NCI-H82 treated with DMSO at 0.1 percent for 48 hours (cell line): Measurements from ENCODE around the gene CADM1.

ENCODE experiments used
- DNase-seq: peaks from one replicate; lab custom pipeline; 2025; ENCODE audit not compliant: unreplicated experiment; lab: John Stamatoyannopoulos, UW

CADM1 gene

DNA sequence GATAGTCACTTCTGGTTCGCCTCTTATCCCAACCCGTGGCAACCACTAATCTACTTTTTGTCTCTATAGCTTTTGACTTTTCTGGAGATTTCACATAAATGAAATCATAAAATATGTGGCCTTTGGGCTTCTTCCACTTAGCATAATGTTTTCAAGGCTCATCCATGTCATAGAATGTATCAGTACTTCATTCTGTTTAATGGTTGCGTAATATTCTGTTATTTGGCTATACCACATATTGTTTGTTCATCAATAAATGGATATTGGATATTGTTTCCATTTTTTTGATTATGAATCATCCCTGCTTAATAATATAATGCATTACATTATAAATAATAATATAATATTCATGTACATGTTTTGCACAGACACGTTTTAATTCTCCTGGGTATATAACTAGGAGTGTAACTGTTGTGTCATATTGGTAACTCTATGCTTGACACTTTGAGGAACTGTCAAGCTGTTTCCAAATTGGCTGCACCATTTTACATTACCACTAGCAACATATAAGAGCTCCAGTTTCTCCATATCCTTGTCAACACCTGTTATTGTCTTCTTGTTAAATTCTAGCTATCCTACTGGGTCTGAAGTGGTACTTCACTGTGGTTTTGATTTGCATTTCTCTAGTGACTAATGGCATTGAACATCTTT is 181.5 kb downstream of the CADM1 start:
- no peak for DNase-seq

DNA sequence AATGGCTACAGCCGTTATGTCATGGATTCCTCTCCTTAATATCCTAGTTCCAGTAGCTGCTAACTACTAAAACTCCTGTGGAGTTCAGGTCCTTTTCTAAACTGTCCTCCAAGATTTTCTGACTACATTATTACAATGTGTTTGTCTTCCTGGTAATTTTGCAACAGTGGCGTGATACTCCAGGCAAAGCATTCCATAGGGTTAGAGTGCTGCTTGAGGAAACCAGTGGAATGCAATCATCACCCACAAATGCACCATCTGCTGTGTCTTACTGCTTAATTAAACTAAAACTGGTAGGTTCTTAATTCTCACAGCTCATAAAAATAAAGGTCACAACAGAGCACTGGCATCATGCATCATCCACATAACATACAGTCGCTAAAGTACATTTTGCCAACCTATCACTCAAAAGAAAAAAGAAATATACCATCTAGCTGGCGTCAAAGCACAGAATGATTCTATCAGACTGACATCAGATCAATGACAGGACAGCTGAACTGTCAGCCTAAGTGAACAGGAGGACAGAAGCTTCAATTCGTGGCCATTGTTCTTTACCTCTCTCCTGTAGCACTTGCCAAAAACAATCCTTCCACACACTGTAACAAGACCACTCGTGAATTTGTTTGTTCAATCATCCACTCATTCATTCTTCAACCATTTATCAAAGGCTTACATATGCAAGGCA is 182.5 kb downstream of the CADM1 start:
- no peak for DNase-seq

DNA sequence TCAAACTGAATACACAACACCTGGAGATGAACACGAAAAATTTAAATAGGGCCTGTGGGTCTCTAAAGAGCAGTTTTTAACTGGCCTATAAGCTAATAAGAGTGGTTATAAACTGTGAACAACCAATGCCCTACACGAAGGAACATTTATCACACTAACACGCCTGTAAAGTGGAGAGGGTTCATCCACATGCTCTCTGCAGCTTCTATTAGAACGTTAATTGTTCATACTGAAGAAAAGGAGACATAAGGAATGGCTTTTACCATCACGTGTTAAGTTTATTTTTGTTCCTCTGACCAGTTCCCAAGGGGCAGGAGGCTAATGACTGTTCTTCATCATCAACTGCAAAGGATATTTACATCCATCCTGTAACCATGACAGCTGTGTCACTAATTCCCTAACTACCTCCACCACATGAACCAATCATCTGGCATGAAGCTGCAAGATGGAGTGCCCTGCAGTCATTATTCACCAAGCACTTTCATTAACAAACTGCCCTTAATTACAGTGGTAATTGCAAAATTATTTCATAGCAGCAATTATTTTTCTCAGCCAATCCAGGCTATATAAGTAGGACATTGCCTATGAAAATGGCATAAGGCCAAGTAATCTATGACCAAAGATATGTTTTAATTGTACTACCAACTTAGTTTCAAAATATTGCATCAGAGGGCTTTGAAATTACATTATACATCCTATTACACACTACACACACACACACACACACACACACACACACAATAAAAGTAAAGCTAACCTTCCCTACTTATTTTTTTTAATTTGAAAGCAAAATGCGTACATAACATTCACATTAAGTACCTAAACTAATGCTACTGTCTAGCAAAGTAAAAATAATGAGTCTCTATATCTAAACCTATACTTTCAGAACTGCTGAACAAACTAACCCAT is 186.7 kb downstream of the CADM1 start:
- peak; percentile 47 for DNase-seq

DNA sequence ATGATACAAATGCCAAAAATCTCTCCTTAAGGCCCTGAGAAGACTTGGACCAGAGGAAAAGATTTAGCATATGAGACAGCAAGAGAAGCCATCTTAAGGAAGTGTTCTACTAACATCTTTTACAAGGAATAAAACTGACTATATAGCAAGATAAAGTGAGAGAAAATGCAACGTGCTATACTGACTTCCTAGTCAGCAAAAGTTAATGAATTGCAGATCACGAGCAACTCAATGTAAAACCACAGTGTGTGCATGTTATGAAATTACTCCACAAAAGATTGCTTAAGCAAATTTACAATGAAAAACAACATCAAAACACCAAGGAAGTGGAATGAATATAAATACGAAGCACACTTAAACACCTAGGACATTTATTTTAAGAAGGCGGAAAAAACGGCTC is 187.5 kb downstream of the CADM1 start:
- no peak for DNase-seq

DNA sequence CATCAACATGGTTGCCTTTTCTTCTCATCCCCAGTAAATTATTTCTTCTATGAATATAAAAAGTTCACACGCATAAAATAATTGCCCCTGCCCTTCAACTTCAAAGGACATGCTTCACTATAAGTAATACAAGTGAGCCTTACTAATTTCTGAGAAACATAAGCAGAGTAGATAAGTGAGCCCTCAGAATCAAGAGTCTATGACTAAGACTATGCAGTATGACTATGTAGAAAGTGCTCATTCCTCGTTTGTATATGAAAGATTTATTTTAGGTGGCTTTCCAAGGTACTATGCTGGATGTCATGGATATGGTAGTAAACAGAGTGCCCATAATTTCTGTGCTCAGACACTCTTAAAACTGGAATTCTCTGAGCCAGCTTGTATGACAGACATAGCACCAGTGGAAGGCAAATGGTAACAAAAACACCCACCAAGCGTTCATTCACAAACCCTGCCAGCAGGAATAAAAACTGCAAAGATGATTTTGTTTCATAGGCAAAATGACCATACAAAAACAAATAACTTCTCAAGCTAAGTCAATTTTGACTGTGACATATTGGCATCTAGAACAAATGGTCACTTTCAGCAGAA is 189.8 kb downstream of the CADM1 start:
- no peak for DNase-seq

DNA sequence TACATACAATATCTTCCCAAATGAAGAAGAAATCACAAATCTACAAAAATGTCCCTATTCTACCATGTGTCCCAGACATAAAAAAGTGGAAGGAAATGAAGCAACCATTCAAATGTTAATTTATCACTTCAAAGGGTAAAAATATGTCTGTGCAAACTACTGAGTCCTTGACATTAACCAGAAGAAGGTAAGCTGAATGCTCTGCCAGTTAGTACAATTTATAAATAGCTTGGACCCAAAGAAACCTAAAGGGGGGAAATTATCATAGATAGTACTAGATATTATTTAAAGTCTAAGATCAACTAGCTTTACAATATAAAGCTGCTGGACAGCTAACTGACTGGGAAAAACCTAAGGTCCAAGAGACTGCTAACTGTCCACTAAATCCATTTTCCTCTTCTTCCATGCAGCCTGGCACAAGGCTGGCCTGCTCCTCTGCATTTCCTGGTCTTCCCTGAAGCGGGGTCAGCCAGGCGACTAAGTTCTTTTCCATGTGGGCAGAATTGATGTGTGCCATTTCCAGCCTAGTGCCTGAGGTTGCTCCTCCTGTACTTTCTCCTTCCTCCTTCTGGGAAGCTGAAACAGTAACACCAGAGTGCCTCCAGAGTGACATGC is 190.9 kb downstream of the CADM1 start:
- DNase-seq: no peak

DNA sequence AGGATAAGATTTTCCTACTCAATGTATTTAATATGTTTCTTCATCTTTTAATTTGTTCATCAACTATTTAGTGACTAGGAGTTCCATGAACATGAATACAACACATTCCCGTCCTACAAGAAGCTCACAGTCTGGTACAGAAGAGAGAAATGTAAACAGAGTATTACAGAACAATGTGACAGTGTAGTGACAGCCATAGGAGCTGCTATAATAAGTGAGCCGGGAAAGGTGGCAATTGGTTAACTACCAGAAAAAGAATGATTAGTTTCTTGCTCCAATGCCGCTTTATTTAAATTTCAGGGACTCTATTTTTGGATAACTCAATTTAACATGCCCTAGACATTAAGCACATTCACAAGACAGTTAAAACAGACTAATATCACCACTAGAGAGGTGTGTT is 192.3 kb downstream of the CADM1 start:
- DNase-seq: no peak

DNA sequence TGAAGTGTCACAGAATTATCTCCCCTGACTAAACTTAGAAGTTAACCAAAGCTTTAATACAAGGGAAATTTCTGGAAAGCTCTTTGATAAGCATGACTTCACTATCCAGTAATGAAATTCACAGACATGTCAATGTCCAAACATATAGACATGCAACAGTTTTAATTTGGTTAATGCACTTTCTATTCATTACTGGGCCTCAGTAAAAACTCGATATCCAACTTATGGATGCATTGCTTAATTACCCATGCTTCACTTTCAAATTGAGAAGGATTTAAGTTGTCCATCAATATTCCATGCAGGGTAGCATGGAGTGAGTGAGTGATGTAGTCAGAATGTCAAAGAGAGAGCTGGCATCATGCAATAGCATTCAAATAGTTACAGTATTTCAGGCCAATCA is 197.5 kb downstream of the CADM1 start:
- no peak for DNase-seq

DNA sequence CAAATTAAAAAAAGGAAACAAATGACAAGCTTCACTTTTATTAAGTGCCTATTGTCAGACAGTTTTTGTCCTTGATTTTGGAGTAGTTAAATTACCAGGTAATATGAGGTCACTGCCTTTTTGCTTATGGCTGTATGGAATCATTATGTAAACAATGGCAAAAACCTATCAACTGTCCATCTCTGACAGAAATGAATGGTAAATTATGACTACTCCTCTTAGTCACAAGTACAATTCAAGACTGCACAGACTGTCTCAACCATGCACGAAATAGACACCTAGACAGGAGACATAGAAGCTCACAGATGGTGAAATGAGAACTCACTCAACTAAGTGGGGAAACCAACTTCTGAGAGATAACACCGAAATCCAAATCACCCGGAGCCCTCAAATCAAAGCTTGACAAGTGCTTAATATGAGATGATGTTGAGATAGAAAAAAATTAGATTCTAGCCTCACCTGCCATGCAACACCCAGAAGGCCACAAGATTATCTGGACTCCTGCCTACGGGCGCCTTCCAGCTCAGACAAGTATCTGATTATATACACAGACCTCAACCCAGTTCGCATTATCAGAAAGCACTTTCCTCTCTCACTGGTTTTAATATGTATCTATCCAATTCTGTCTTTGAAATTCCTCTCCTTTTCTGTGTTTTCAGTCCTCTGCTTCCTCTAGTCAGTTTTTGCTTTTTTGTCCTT is 199.3 kb downstream of the CADM1 start:
- peak; percentile 9 for DNase-seq

DNA sequence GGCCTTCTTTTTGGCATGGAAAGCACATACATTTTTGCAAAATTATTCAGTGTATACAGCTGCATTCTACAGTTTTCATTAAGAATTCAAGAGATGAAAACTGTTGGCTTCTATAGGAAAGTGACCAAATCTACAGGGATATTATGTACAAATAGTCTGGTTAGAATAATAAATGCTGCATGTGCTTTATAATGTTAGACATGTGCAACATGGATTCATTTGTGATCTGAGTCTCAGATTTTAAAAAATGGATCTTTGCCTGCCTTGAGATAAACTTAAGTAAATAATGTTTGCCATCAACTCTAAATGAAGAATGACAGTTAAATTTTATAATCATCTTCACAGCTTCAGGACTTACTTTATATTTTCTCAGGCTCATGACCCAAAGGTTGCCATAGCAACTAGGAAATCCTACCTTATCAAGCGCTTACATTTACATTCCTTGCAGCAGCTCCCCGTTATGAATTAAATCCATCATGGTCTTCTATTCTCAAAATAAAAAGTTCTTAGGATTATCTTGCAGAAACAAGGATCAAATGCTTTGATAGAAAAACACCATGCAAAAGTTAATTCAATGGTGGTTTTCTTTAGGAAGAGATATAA is 200.2 kb downstream of the CADM1 start:
- no peak for DNase-seq

DNA sequence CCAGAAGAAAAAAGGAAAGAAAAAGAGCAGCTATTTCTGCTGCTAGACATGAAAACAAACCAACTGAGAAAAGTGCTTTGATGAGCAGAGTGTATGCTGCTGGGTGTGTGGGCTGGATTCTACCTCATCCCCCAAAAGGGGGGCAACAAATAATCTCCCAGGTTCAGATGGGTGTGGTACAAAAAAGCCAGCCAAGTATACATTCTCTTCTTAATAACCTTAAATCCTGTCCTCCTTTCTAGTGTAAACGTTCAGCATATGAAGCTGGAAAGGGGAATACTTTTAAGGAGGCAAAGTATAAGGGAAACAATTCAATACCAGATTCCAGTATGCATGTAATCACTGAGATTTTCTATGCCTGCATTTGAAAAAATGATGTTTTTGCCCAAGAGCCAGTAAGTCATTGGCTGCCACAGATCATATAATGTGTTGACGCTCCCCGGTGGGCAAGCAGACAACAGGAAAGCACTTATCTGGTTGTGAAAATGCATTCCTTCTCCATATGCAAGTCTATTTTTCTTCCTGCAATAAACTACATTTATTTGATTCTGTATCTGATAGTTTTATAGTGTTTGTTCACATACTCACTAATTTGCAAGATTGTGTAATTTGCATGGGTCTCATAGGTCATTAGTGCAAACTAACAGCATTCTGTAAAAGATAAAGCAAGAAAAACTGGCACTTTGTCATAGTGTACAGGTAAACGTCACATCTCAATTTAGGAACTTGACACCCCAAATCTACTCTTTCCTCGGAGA is 201.1 kb downstream of the CADM1 start:
- no peak for DNase-seq

DNA sequence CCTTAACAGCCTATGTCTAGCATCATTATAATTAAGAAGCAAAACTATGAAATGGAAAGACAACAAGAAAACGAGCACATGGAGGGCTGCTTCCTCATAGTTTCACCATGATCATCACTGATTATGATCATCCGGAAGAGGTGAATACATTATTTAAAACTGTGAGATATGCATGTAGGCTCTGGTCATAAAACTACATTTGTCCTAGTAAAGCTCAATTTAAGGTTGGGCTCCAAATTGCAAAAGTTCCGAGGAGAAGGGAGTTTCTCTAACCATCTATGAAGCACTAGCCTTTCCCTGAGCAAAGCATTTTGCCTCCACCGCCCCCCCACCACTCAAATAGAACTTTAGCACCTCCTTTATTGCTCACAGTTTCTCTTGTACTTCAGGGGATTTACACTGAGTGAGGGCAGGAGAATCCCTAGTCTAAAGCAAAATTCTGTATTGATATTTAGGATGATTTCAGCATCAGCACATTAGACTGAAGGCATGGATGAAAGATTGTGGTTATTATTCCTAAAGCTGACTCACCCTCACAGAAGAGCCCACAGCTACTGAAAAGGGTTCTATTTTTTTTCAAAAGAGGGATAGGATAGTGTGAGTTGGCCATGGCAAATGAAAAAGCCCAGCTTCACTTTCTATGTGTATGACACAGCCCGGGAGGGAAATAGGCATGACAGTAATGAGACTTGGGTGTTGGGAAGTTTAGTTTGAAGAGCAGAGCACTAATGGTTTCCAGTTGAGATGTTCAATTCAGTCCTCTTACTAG is 203.4 kb downstream of the CADM1 start:
- DNase-seq: no peak

DNA sequence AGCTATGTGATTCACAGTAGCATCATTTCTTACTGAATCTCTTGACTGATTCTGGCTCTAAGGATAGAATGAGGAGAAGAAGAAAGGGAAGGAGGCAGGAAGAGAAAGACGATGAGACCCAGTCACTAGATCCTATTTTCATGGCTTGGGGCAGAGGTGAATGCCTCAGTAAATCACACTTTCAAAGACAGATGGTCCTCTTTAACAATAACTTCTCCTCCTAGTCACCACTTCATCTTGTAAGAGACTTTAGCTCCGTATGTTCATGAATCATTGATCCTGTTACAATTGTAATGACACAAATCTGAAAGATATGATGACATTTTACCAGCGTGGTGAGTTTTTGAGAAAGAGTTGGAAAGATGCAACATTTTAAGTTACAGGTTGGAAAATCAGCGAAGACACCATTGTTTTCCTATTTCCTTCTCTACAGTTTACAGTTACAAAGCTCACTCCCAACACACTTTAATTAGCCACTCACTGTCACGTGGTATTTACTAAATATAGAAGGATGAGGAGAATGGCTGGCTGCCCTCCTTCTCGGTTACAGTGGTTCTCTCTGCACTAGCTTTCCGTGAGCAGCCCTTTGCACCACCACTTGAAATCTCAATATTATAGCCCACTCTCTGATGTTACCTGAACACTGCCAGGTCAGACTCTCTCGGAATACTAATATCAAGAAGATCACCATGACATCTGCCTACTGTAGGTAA is 205.8 kb downstream of the CADM1 start:
- DNase-seq: peak; percentile 82

DNA sequence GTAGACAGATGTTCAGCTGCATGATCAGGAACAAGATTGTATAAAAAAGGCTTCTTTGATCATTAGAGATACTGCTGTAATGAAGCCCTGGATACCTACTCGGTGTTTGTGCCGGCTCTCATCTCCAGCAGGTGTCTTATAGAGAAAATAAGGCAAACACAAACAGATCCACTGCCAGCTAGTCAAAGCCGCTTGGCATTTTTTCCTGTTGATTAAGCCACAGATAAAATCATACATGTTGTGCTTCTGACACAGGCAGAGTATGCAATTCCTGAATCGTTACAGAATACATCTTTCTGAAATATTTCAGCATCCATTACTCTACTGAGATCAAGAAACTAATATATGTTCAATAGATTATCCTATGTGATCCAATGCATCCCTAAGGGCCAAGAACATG is 206.9 kb downstream of the CADM1 start:
- no peak for DNase-seq

DNA sequence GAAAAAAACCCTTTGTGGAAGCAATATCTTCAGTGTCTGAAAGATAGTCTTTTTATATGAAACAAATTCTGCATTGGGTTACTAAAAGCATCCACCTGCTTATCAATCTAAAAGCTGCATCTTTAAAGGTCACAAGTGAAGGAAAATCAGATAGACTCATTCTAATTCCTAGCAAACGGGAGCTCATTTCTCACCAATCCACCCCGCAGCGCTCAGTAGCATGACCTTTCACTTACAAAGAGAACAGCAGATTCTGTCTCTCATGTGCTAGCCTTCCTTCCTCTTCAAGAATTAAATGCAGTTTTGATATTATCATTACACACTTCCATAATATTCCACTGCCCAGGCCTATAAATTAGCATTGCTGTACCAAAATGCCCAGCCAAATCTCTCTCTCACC is 212.9 kb downstream of the CADM1 start:
- DNase-seq: no peak

DNA sequence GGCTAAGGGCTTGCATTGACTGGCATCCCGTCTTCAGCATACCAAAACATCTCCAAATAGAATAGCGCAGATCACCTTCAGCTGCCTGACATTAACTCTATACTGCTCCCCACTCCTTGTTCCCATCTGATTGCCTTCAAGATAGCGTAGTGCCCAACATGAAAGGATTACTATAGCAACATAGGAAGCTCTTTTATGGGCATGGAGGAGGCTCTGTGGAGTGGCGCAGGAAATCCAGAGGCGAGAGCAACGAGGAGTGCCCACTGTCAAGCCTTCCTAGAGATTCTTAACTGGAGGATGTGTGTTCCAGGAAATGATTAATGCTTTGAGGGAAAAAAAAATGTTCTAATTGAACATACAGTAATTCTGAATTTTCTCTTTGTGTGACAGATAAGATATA is 213.3 kb downstream of the CADM1 start:
- no peak for DNase-seq

DNA sequence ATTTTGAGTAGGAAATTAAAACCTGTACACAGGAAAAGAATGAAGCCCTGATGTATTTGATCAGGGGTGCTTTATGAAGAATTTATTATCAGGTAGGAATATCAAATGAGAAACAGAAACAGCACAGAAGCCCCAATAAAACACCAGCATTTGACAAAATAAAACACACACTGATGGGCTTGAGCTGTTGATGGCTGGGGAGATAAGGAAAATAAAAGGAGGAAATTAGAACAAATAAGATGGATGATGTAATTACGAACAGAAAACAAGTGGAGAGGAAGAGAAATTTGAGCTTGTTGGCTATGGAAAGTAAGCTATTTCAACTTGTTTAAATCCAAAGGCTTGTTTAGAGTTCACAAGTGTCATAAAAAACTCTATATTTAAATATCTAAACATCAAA is 213.7 kb downstream of the CADM1 start:
- no peak for DNase-seq

DNA sequence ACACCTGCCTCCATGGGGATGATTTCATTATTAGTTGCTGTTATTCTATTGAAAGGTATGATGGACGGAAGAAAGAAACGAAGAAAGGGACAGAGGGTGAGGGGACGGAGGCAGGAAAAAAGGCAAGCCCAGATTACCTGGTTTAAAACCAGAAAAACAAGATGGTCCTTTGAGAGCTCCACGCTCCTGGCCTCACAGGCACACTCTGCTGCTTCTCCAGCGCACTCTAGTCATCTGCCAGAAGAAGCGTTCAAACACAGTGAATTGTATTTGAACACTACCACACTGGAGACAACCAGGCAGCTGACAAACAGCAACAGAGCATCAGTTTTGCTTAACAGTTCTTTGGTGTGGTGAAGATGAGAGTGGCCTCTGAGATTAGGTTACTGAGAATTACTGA is 216.9 kb downstream of the CADM1 start:
- no peak for DNase-seq
